Upper lobe of left lung (tissue), 4 donors: ENCODE data around the gene FMN2.

Source experiments
- EP300 ChIP-seq, 4 donors: sonication (generic); formaldehyde crosslinking; IDR thresholded peaks; one replicate each; pipeline ENCODE4 v1.5.1; 2017; ENCODE audit warnings: antibody characterized with exemption in 4 of 4, control low read depth in 2 of 4
- POLR2AphosphoS5 ChIP-seq, 2 donors: sonication (generic); formaldehyde crosslinking; IDR thresholded peaks; one replicate each; pipeline ENCODE4 v1.5.1; 2017; ENCODE audit warnings: antibody characterized with exemption in 2 of 2
- TF ChIP-seq, protein P1 (sequence below), 6 experiments: fragments of 450-650 bp in 4 of 6; fragments of 200-600 bp in 2 of 6; sonication (generic) in 2 of 6; IDR thresholded peaks; one replicate each; pipeline ENCODE4 v1.5.1; 2016 to 2019; ENCODE audit warnings: antibody characterized with exemption in 6 of 6

DNA sequence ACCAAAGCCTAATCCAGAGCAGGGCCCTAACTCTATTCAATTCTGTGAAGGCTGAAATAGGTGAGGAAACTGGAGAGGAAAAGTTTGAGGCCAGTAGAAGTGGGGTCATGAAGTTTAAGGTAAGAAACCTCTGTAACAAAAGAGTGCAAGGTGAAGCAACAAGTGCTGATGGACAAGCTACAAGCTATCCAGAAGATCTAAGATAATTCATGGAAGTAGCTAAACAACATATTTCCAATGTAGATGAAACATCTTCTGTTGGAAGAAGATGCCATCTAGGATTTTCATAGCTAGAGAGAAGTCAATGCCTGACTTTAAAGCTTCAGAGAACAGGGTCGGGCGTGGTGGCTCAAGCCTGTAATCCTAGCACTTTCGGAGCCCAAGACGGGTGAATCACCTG lies 302.7 kb downstream of the FMN2 start:
- TF ChIP-seq, protein P1, sequence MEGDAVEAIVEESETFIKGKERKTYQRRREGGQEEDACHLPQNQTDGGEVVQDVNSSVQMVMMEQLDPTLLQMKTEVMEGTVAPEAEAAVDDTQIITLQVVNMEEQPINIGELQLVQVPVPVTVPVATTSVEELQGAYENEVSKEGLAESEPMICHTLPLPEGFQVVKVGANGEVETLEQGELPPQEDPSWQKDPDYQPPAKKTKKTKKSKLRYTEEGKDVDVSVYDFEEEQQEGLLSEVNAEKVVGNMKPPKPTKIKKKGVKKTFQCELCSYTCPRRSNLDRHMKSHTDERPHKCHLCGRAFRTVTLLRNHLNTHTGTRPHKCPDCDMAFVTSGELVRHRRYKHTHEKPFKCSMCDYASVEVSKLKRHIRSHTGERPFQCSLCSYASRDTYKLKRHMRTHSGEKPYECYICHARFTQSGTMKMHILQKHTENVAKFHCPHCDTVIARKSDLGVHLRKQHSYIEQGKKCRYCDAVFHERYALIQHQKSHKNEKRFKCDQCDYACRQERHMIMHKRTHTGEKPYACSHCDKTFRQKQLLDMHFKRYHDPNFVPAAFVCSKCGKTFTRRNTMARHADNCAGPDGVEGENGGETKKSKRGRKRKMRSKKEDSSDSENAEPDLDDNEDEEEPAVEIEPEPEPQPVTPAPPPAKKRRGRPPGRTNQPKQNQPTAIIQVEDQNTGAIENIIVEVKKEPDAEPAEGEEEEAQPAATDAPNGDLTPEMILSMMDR (IDR thresholded peaks at IDR 0.05): no peak
- no peak for TF ChIP-seq POLR2AphosphoS5 (IDR thresholded peaks at IDR 0.05)
- TF ChIP-seq EP300 (IDR thresholded peaks at IDR 0.05): no peak
